Measurements from ENCODE around the gene CMTM7.

The CMTM7 gene

DNA sequence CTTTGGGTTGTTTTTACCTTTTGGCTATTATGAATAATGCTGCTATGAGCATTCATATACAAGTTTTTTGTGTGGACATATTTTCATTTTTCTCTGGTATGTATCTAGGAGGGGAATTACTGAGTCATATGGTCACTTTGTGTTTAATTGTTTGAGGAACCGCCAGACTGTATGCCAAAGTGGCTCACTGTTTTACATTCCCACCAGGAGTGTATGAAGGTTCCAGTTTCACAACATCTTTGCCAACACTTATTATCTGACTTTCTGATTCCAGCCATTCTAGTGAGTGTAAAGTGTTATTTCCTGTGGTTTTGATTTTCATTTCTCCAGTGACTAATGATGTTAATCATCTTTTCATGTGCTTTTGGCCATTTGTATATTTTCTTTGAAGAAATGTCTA is 51.8 kb downstream of the CMTM7 start:
- Histone ChIP-seq H2AFZ (ENCODE audit: low read depth, low read length) (no peak overlapping the region), H3K4me2 (ENCODE audit: low read length) (no peak overlapping the region), H3K27me3 (ENCODE audit: low read depth, low read length) (peaks cover 3% of the 10 kb centered on the region; the same call in 1 of the 2 replicates), H3K4me1 (ENCODE audit: low read length) (peaks cover 49% of the 10 kb centered on the region), H3K9ac (ENCODE audit: low read length) (no peak overlapping the region), H3K9me3 (ENCODE audit: insufficient read depth, low read length) (no peaks in the 10 kb centered on the region; the same call in 1 of the 2 replicates), H3K36me3 (replicated peaks; ENCODE audit: low read depth, low read length) (peaks cover 25% of the 10 kb centered on the region), H4K20me1 (ENCODE audit: insufficient read depth, low read length) (no peaks in the 10 kb centered on the region), H3K79me2 (ENCODE audit: low read length) (peaks cover 5% of the 10 kb centered on the region; the same call in 1 of the 2 replicates), H3K27ac (ENCODE audit: low read length) (no peak overlapping the region), H3K4me3 (ENCODE audit: low read length) (no peak overlapping the region)
- TF ChIP-seq, protein P1, sequence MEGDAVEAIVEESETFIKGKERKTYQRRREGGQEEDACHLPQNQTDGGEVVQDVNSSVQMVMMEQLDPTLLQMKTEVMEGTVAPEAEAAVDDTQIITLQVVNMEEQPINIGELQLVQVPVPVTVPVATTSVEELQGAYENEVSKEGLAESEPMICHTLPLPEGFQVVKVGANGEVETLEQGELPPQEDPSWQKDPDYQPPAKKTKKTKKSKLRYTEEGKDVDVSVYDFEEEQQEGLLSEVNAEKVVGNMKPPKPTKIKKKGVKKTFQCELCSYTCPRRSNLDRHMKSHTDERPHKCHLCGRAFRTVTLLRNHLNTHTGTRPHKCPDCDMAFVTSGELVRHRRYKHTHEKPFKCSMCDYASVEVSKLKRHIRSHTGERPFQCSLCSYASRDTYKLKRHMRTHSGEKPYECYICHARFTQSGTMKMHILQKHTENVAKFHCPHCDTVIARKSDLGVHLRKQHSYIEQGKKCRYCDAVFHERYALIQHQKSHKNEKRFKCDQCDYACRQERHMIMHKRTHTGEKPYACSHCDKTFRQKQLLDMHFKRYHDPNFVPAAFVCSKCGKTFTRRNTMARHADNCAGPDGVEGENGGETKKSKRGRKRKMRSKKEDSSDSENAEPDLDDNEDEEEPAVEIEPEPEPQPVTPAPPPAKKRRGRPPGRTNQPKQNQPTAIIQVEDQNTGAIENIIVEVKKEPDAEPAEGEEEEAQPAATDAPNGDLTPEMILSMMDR (IDR thresholded peaks at IDR 0.05; ENCODE audit: low read depth, low read length): no peak
- no peak for TF ChIP-seq EZH2phosphoT487 (IDR thresholded peaks at IDR 0.05; ENCODE audit: low read depth)

DNA sequence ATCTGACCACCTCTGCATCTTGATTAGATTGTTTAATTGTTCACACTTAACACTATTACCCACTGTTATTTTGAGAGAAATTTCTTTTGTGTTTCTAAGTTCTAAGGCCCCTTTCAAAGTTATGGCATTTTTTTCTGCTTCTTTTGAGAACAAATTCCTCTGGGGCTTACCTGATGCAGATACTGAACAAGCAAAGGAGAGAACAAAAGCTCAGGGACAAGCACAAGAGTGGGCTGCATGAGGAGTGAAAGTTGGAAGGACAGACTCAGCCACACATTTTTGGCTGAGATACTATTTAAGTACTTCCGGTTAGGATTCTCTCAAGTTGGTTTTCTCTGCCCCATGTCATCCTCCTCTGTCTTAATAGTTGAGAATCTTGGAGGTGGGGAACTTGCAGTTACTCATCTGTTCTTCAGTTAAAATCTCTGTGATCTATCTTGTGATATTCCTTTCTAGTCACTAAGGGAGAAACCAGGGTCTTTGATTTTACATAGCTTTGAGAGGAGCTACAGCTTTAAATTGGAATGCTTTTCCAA is 56.3 kb downstream of the CMTM7 start:
- peaks cover 16% of the 10 kb centered on the region for H3K36me3 ChIP-seq (replicated peaks; ENCODE audit: low read depth, low read length)
- no peak overlapping the region for H3K27ac ChIP-seq (ENCODE audit: low read length)
- no peaks in the 10 kb centered on the region; the same call in 1 of the 2 replicates for H3K79me2 ChIP-seq (ENCODE audit: low read length)
- no peak overlapping the region for H3K4me2 ChIP-seq (ENCODE audit: low read length)
- H4K20me1 ChIP-seq (ENCODE audit: insufficient read depth, low read length): no peaks in the 10 kb centered on the region
- no peak overlapping the region for H3K9ac ChIP-seq (ENCODE audit: low read length)
- H3K4me3 ChIP-seq (ENCODE audit: low read length): no peak overlapping the region
- no peaks in the 10 kb centered on the region; the same call in 1 of the 2 replicates for H3K9me3 ChIP-seq (ENCODE audit: insufficient read depth, low read length)
- H2AFZ ChIP-seq (ENCODE audit: low read depth, low read length): no peak overlapping the region
- TF ChIP-seq, protein P1 (IDR thresholded peaks at IDR 0.05; ENCODE audit: low read depth, low read length): no peak
- no peak for TF ChIP-seq EZH2phosphoT487 (IDR thresholded peaks at IDR 0.05; ENCODE audit: low read depth)
- H3K4me1 ChIP-seq (ENCODE audit: low read length): peaks cover 8% of the 10 kb centered on the region; the same call in 1 of the 2 replicates
- peaks cover 3% of the 10 kb centered on the region; the same call in 1 of the 2 replicates for H3K27me3 ChIP-seq (ENCODE audit: low read depth, low read length)

DNA sequence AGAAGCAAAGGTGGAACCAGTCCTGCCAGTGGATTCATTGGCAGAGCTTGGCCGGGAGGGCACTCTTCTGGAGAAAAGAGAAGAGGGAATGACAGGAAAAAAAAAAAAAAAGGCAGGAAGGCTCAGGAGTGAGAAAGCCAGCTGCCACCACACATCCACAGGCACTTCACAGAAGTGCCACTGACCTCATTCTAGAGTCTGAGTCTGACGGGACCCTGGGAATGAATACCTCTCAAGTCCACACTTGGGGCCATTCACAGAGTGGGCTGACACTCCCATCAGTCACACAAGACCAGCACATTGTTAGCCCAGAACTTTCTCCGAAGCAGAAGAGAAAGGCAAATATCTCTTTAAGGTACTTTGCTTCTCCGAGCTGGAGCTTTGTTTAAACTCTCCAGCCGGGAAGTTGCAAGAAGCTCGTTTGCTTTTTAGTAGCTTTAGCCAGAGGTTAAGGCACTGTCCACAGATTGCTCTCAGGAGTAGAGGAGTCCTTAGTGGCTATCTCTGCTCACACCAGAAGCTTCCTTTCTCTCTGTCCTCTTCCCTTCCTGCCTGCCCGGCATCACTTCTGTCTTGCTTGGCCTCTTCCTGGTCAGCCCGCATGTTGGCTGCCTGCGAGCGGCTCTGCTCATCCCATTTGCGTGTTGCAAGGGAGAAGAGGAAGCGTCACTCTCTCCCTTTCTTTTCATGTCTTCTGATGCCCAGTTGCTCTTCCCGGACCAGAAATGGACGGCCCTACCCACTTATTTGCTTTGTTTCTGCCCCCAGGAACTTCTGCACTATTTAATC is 57.2 kb downstream of the CMTM7 start:
- no peaks in the 10 kb centered on the region for H3K4me1 ChIP-seq (ENCODE audit: low read length)
- H3K4me2 ChIP-seq (ENCODE audit: low read length): no peak overlapping the region
- H3K27me3 ChIP-seq (ENCODE audit: low read depth, low read length): peaks cover 3% of the 10 kb centered on the region; the same call in 1 of the 2 replicates
- H3K36me3 ChIP-seq (replicated peaks; ENCODE audit: low read depth, low read length): peaks cover 12% of the 10 kb centered on the region
- H4K20me1 ChIP-seq (ENCODE audit: insufficient read depth, low read length): no peaks in the 10 kb centered on the region
- no peak overlapping the region for H3K9ac ChIP-seq (ENCODE audit: low read length)
- TF ChIP-seq, protein P1 (IDR thresholded peaks at IDR 0.05; ENCODE audit: low read depth, low read length): no peak
- TF ChIP-seq EZH2phosphoT487 (IDR thresholded peaks at IDR 0.05; ENCODE audit: low read depth): no peak
- no peaks in the 10 kb centered on the region for H3K79me2 ChIP-seq (ENCODE audit: low read length)
- H3K27ac ChIP-seq (ENCODE audit: low read length): no peak overlapping the region
- no peaks in the 10 kb centered on the region; the same call in 1 of the 2 replicates for H3K9me3 ChIP-seq (ENCODE audit: insufficient read depth, low read length)
- no peak overlapping the region for H3K4me3 ChIP-seq (ENCODE audit: low read length)
- no peak overlapping the region for H2AFZ ChIP-seq (ENCODE audit: low read depth, low read length)

DNA sequence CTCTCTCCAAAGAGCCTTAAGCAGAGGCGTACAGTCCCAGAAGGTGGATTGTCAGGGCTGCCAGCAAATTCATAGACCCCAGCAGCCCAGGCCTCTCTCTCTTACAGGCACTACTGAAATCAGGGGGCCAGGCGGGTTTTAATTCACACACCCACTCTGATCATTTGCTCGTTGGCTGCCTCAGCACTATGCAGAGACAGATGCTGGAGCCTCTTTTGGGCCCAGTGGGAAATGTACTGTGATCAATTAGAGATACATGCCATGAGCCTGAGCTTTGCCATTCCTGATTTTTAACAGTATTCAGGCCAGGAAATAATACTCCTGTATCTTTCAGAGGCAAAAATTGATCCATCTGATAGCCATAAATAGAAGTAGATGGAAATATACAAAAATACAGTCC is 58.0 kb downstream of the CMTM7 start:
- Histone ChIP-seq H4K20me1 (ENCODE audit: insufficient read depth, low read length) (no peaks in the 10 kb centered on the region), H3K27me3 (ENCODE audit: low read depth, low read length) (no peaks in the 10 kb centered on the region), H3K79me2 (ENCODE audit: low read length) (no peaks in the 10 kb centered on the region)

More for the DNA sequence above, 58.0 kb downstream of the CMTM7 start:
- Histone ChIP-seq H3K4me1 (ENCODE audit: low read length) (no peaks in the 10 kb centered on the region), H3K36me3 (replicated peaks; ENCODE audit: low read depth, low read length) (peaks cover 8% of the 10 kb centered on the region), H3K4me3 (ENCODE audit: low read length) (no peak overlapping the region), H3K9ac (ENCODE audit: low read length) (no peak overlapping the region), H3K4me2 (ENCODE audit: low read length) (no peak overlapping the region), H3K27ac (ENCODE audit: low read length) (no peak overlapping the region), H2AFZ (ENCODE audit: low read depth, low read length) (no peak overlapping the region), H3K9me3 (ENCODE audit: insufficient read depth, low read length) (no peaks in the 10 kb centered on the region; the same call in 1 of the 2 replicates)
- TF ChIP-seq, protein P1 (IDR thresholded peaks at IDR 0.05; ENCODE audit: low read depth, low read length): no peak
- TF ChIP-seq EZH2phosphoT487 (IDR thresholded peaks at IDR 0.05; ENCODE audit: low read depth): no peak

All from OCI-LY3 (cell line).